ENCODE results near the gene C9orf152. TPM values are rescaled to one million over a fixed set of nuclear protein-coding genes. Genes with fewer than 3 reads are reported as not detected.

C9orf152 gene
- total and polyA plus RNA-seq, 10 donors = not detected

DNA sequence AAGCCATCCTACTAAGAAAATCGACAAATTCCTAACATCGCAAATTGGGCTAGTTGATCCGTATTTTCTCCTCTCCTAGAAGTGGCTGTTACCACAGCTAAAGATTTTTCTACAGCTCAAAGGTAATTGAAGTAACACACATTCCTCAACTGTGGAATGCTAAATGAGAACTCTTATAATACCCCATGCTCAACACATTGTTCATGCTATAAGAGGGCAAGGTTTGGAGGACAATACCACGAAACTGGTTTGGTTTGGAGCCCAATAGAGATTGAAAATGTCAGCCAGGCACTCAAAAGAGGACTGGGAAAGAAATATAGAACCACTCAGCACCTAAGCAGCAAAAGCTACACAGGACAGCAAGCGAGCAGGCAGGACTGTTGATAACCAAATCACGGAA lies 38.3 kb upstream of the C9orf152 start:
- 96 to 99% (median 98%) methylated on average over 6 of the region's 6 CpGs for WGBS, 5 donors
- intact Hi-C loops (cut with DNase I; ENCODE audit: low total_unique reads) = no loop called here
- H3K36me3 ChIP-seq = peaks cover 0 to 98% (median 54%) of the 10 kb centered on the region in 6 donors

DNA sequence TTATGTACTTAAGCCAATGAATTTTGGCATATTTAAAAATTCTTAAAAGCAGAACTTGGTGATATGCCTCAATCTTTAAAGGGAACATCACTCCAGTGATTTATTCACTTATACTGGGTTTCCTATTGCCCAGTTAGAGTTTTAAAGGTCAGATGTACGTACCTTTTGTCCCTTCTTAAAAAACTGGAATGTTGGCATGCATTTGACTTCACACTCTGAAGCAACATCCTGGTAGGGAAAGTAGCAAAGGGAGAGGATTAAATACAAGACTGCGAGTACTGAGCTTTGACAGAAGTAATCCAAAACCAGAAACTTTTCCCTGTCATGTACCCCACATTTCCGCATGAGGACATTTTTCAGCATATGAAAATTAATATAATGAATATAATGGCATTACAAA lies 36.7 kb upstream of the C9orf152 start:
- no peaks in the 10 kb centered on the region for H3K27me3 ChIP-seq (replicated peaks in 1 of 7)
- TF ChIP-seq, protein P1, sequence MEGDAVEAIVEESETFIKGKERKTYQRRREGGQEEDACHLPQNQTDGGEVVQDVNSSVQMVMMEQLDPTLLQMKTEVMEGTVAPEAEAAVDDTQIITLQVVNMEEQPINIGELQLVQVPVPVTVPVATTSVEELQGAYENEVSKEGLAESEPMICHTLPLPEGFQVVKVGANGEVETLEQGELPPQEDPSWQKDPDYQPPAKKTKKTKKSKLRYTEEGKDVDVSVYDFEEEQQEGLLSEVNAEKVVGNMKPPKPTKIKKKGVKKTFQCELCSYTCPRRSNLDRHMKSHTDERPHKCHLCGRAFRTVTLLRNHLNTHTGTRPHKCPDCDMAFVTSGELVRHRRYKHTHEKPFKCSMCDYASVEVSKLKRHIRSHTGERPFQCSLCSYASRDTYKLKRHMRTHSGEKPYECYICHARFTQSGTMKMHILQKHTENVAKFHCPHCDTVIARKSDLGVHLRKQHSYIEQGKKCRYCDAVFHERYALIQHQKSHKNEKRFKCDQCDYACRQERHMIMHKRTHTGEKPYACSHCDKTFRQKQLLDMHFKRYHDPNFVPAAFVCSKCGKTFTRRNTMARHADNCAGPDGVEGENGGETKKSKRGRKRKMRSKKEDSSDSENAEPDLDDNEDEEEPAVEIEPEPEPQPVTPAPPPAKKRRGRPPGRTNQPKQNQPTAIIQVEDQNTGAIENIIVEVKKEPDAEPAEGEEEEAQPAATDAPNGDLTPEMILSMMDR (IDR thresholded peaks at IDR 0.05 in 8 of 11, conservative IDR thresholded peaks at IDR 0.05 in 3 of 11) = no peak
- no peak for TF ChIP-seq POLR2AphosphoS5 (IDR thresholded peaks at IDR 0.05)
- no peak for DNase-seq
- peaks cover 0 to 82% (median 49%) of the 10 kb centered on the region in 6 donors for H3K36me3 ChIP-seq
- H3K4me3 ChIP-seq = no peak overlapping the region
- H3K27ac ChIP-seq = no peak overlapping the region
- H3K9me3 ChIP-seq = no peaks in the 10 kb centered on the region
- intact Hi-C loops (cut with DNase I; ENCODE audit: low total_unique reads) = no loop called here
- WGBS, 5 donors = 76 to 96% (median 78%) methylated on average over 3 of the region's 3 CpGs
- H3K4me1 ChIP-seq = peaks cover 0 to 3% (median 0%) of the 10 kb centered on the region in 6 donors

More for the DNA sequence above, 38.3 kb upstream of the C9orf152 start:
- no peak for DNase-seq
- Histone ChIP-seq H3K4me1 (peaks cover 0 to 3% (median 0%) of the 10 kb centered on the region in 6 donors), H3K27me3 (replicated peaks in 1 of 7) (no peaks in the 10 kb centered on the region), H3K4me3 (no peak overlapping the region), H3K27ac (no peak overlapping the region), H3K9me3 (no peaks in the 10 kb centered on the region)
- TF ChIP-seq, protein P1 (IDR thresholded peaks at IDR 0.05 in 8 of 11, conservative IDR thresholded peaks at IDR 0.05 in 3 of 11) = no peak
- TF ChIP-seq POLR2A (IDR thresholded peaks at IDR 0.05) (no peak), POLR2AphosphoS5 (IDR thresholded peaks at IDR 0.05) (no peak)

DNA sequence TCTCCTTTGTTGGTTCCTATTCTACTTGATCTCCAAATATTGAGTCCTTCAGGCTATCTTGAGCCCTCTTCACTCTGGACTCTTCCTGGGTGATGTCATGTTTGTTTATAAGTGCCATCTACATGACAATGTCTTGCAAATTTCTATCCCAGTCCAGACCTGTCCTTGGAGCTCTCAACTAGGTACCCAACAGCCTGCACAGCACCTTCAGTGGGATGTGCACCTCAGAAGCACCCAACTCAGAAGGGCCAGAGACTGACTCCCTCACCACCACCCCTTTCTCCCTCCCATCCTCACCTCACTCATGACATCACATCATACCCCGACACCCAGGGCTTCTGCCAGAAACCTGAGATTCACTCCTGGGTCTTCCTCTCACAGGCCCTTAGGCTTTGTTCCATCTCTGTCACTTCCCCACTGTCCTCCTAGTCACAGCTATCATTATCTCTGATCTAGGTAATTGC lies 33.9 kb upstream of the C9orf152 start:
- H3K9me3 ChIP-seq = no peaks in the 10 kb centered on the region
- no peak for DNase-seq

GRCh38 chr9:110241260-110241857 lies 33.4 kb upstream of the C9orf152 start:
- no peak overlapping the region for H3K27ac ChIP-seq
- no peaks in the 10 kb centered on the region for H3K27me3 ChIP-seq (replicated peaks in 1 of 7)
- TF ChIP-seq, protein P1 (IDR thresholded peaks at IDR 0.05 in 8 of 11, conservative IDR thresholded peaks at IDR 0.05 in 3 of 11) = no peak
- no peak for TF ChIP-seq POLR2A (IDR thresholded peaks at IDR 0.05)
- TF ChIP-seq POLR2AphosphoS5 (IDR thresholded peaks at IDR 0.05) = no peak
- H3K9me3 ChIP-seq = no peaks in the 10 kb centered on the region
- WGBS, 5 donors = 87 to 96% (median 94%) methylated on average over 3 of the region's 3 CpGs
- no peak overlapping the region for H3K4me3 ChIP-seq
- intact Hi-C loops (cut with DNase I; ENCODE audit: low total_unique reads) = no loop called here
- no peaks in the 10 kb centered on the region for H3K4me1 ChIP-seq
- H3K36me3 ChIP-seq = peaks cover 0 to 49% (median 25%) of the 10 kb centered on the region in 6 donors
- no peak for DNase-seq

More for the DNA sequence above, 33.9 kb upstream of the C9orf152 start:
- WGBS, 5 donors = 88 to 100% (median 95%) methylated on average over 1 of the region's 1 CpG
- Histone ChIP-seq H3K27ac (no peak overlapping the region), H3K36me3 (peaks cover 0 to 55% (median 30%) of the 10 kb centered on the region in 6 donors), H3K4me1 (no peaks in the 10 kb centered on the region), H3K27me3 (replicated peaks in 1 of 7) (no peaks in the 10 kb centered on the region), H3K4me3 (no peak overlapping the region)
- intact Hi-C loops (cut with DNase I; ENCODE audit: low total_unique reads) = no loop called here
- TF ChIP-seq, protein P1 (IDR thresholded peaks at IDR 0.05 in 8 of 11, conservative IDR thresholded peaks at IDR 0.05 in 3 of 11) = no peak
- TF ChIP-seq POLR2A (IDR thresholded peaks at IDR 0.05) (no peak), POLR2AphosphoS5 (IDR thresholded peaks at IDR 0.05) (no peak)

All from spleen (tissue), 11 donors.